DMS153 treated with DMSO at 0.1 percent for 48 hours (cell line): ENCODE measurements around the gene TMEM101.
"Not testable (repeated sequence)": the region's sequence is repeated elsewhere in the genome, so short reads cannot be mapped to it uniquely, and the experiment has no call there.

Source experiments
- DNase-seq: peaks from one replicate; lab custom pipeline; 2025; ENCODE audit not compliant: unreplicated experiment; lab: John Stamatoyannopoulos, UW

The TMEM101 gene

GRCh38 chr17:44014437-44015172 is at the start of gene TMEM101:
TSS of gene TMEM101 (minus strand) at chr17:44014963. CDS start at chr17:44014952, 11 bp downstream.
- DNase-seq: peak; percentile 66

- no peak for DNase-seq
Measured at GRCh38 chr17:44063704-44064639, 49.2 kb upstream of the TMEM101 start.

GRCh38 chr17:44062871-44063270 is 48.1 kb upstream of the TMEM101 start:
- DNase-seq: no peak

GRCh38 chr17:44061446-44061845 is 46.7 kb upstream of the TMEM101 start:
- no peak for DNase-seq

GRCh38 chr17:44059101-44059892 is 44.5 kb upstream of the TMEM101 start:
- DNase-seq: no peak

GRCh38 chr17:44053125-44053872 is 38.5 kb upstream of the TMEM101 start:
- DNase-seq: no peak

- no peak for DNase-seq
Measured at GRCh38 chr17:44049294-44050060, 34.7 kb upstream of the TMEM101 start.

GRCh38 chr17:44046893-44047292 is 32.1 kb upstream of the TMEM101 start:
- DNase-seq: not testable (repeated sequence)

GRCh38 chr17:44045486-44045885 is 30.7 kb upstream of the TMEM101 start:
- DNase-seq: no peak

GRCh38 chr17:44044071-44044470 is 29.3 kb upstream of the TMEM101 start:
- no peak for DNase-seq

- no peak for DNase-seq
Measured at GRCh38 chr17:44043272-44043696, 28.5 kb upstream of the TMEM101 start.

GRCh38 chr17:44039829-44040635 is 25.3 kb upstream of the TMEM101 start:
- no peak for DNase-seq

- DNase-seq: no peak
Measured at GRCh38 chr17:44038604-44039011, 23.8 kb upstream of the TMEM101 start.

- no peak for DNase-seq
Measured at GRCh38 chr17:44037471-44037870, 22.7 kb upstream of the TMEM101 start.

- DNase-seq: not testable (repeated sequence)
Measured at GRCh38 chr17:44034688-44035087, 19.9 kb upstream of the TMEM101 start.

- DNase-seq: no peak
Measured at GRCh38 chr17:44033861-44034408, 19.2 kb upstream of the TMEM101 start.

- DNase-seq: no peak
Measured at GRCh38 chr17:44030482-44030881, 15.7 kb upstream of the TMEM101 start.

- DNase-seq: no peak
Measured at GRCh38 chr17:44029736-44030135, 15.0 kb upstream of the TMEM101 start.

- no peak for DNase-seq
Measured at GRCh38 chr17:44024853-44025252, 10.1 kb upstream of the TMEM101 start.
